ELF-1 (cell line): ENCODE measurements around the gene ADGRL1.
"Not testable (repeated sequence)": the region's sequence is repeated elsewhere in the genome, so short reads cannot be mapped to it uniquely, and the experiment has no call there.

Experiments
- DNase-seq: peaks from one replicate; pipeline ENCODE4 v3.0.0-alpha.2; 2016; ENCODE audit warnings: low read depth, low spot score

Gene ADGRL1

DNA sequence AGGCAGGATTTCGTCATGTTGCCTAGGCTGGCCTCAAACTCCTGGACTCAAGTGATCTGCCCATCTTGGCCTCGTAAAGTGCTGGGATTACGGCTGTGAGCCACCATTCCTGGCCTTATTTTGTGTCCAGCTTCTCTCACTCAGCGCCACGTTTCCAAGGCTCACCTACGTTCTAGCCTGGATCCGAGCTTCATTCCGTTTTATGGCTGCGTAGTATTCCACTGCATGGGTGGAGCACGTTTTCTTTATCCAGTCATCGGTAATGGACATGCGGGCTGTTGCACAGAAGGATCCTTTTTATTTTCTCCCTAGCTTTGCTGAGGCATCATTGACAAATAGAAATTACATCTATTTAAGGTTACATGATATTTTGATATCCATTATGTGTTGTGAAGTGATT lies 16.6 kb downstream of the ADGRL1 start:
- no peak for DNase-seq

DNA sequence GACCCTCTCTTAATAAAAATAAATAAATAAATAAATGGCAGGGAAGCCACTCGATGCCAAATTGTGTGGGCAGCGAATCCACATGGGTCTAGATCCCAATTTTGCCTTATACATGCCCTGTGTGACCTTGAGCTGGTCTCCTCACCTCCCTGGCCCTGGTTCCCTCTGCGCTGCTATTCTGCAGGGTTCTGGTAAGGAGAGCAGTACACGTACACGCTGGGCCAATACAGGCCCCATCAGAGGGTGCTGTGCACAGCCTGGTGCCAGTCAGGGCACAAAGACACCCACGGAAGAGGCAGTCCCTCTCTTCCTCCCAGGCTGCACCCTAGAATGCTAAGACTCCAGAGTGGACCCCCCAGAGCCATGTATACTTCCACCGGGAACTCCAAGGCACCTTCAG lies 17.9 kb downstream of the ADGRL1 start:
- DNase-seq = not testable (repeated sequence)

DNA sequence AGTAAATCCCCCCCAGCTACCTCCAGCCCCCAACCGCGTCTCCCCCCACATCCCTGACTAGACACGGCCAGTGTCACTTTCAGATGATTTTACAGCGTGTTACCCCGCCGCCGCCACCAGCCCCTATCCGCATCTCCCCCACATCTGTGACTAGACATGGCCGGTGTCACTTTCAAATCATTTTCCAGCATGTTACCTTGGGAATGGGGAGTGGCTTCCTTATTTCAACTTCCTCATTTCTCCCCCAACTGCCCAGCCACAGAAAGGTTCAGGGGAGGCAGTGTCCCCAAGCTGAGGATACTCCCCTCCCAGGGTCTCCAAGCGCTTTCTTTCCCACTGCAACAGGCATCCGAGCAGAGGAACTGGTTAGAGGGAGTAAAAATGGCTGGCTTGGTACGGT lies 18.4 kb downstream of the ADGRL1 start:
- no peak for DNase-seq

DNA sequence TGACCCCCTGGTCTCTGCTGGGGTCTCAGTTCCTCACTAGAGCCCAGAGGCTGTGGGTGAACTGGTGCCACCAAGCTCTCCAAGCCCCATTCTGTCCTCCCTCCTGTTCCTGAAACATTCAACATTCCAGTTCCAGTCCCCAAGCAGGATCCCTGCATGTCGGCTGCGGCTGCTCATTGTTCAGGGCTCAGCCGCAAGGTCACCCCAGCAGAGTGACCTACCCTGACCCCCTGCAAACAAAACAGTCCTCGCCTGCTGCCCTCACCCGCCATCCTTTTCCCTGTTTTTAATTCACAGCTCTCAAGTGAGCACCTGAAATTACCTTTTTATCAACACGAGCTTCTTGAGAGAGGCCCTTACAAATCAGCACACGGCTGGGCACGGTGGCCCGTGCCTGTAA lies 19.3 kb downstream of the ADGRL1 start:
- not testable (repeated sequence) for DNase-seq

DNA sequence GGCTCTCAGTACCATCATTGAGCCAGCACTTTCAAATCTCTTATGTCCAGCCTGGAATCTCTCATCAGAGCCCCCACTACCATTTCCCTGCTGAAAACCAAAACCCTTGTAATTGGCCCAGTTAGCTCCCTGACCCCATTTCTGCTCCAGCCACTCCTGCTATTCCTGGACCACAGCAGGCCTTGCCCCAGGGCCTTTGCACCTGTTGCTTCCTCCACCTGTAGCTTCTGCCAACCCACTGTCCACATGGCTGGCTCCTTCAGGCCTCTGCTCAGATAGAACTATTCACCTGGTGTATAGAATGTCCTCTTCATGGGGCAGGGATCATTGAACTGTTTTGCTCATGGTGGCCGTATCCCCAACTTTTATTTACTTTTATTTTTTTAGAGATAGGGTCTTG lies 20.3 kb downstream of the ADGRL1 start:
- not testable (repeated sequence) for DNase-seq

DNA sequence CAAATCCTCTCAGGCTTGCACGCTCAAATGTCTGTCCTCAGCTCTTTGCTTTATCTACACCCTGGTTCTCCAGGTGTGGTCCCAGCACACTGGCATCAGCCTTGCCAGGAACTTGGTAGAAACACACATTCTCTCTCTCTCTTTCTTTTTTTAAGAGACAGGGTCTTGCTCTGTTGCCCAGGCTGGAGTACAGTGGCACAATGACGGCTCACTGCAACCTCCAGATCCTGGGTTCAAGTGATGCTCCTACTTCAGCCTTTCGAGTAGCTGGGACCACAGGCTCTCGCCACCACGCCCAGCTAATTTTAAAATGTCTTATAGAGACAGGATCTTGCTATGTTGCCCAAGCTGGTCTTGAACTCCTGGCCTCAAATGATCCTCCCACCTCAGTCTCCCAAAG lies 20.8 kb downstream of the ADGRL1 start:
- DNase-seq = no peak

DNA sequence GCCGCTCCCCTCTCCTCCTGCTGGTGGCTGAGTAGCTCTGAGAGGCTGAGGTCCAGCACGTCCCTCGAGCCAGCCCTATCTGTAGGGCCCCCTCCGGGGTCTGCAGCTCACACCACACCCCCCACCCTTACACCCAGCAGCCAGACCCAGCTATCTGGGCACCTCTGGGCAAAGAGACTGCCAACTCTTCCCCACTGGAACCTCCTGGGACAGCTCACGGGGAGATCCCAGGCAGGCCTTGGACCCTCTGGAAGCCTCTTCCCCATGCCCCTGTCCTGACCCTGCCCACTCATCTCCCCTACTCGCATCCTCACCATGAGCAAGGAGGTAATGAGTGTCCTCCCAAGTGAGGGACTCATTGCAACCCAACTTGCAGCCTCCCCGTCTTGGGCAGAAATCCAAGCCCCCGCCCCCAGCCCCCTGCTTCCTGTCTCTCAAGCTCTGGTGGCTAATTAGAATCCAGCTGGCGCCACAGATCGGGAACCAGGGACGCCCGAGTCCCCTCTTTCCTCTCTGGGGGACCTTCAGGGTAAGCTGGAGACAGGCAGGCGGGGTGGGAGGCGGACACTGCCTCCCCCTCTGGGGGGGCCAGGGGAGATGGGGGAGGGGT lies 22.1 kb downstream of the ADGRL1 start:
- no peak for DNase-seq

DNA sequence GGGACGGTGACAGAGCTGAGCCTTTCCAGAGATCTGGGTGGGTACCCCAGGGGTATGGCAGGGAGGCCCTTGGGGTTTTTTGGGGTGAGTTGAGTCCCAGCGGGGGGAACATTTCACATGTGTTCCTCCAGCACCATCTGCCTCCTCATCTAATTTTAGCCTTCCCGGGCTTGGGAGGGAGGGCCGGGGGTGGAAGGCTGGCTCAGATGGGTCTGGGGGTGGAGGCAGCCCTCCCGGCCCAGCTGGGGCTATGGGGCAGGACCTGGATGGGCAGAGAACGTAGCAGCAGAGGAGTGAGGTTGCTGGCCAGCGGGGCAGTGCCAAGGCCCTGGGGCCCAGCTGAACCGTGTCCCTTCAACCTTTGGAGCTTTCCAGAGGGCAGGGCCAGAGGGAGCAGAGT lies 23.5 kb downstream of the ADGRL1 start:
- no peak for DNase-seq

DNA sequence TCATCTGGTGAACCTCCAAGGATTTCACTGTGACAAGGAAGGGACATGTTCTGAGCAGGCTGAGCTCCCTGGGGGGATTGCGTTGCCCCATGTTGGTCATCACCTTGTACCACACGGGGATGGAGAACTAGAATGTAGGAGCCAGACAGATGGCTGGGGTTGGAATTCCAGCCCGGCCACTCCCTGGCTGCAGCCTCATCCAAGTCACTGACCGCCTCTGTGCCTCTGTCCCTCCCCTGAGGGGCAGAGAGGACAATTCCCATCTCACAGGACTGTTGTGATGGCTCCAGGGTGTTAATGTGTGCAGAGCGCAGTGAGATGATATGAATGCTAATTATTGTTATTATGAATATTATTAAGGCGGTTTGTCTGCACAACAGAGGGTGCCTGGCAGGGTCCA lies 24.1 kb downstream of the ADGRL1 start:
- no peak for DNase-seq

DNA sequence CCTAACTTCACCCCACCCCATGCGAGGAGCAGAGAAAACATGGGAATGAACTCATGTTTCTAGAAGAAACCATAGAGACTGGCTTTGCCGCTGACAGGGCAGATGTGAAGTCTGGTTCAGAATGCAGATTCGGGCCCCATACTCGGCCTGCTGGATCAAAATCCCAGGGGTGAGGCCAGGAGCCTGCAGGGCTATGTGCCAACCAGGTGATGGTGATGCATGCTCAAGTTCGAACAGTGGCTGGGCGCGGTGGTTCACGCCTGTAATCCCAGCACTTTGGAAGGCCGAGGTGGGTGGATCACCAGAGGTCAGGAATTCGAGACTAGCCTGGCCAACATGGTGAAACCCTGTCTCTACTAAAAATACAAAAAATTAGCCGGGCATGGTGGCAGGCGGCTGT lies 24.8 kb downstream of the ADGRL1 start:
- DNase-seq = not testable (repeated sequence)

DNA sequence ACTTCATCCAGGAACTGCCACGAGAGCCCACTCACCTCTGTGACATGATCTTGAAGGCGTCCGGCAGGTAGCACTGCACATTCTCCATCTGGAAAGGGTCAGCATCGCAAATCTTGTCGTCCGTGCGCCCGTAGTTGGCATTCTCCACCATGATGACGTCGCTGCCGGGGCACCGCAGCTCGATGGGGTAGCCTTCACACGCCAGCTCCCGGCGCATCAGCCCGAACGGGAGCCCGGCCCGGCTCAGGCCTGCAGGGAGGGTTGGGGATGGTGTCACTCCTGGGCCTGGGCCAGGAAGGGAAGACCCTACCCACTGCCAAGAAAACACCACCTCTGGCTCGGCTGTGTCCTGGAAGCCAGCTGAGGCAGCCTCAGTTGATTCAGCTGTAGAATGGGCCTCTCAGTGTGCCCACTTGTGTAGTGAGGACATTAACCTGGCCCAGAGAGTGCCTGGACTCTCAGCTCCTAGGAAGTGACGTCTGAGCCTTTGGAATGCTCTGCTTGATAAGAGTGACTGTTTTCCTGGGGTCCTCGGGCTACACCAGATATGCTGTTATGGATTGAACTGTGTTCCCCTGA lies 28.4 kb downstream of the ADGRL1 start:
- no peak for DNase-seq

DNA sequence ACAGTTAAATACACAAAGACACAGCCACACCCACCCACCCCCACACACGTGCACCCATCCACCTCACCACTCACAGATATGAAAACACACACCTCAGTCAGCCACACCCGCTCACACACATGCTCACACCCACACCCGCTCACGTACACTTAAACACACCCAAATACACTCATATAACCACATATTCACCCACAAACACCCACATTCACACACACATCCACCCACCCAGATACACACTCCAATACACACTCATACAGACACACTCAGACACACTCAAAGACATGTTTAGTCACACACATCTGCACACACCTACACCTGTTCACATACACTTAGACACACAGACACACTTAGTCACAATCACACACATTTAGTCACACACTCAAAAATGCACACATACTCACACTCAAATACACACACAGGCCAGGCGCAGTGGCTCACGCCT lies 30.6 kb downstream of the ADGRL1 start:
- no peak for DNase-seq

DNA sequence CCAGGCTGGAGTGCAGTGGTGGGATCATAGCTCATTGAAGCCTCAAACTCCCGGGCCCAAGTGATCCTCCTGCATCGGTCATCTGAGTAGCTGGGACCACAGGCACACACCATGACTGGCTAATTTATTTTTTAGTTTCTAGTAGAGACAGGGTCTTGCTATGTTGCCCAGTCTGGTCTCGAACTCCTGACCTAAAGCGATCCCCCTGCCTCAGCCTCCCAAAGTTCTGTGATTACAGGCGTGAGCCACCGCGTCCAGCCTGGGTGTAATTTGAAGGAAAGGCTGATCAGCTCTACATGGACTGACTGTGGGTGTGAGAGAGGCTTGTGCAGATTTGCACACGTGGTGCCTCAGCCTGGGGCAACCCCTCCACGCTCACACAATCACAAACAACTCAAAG lies 31.1 kb downstream of the ADGRL1 start:
- DNase-seq = no peak

DNA sequence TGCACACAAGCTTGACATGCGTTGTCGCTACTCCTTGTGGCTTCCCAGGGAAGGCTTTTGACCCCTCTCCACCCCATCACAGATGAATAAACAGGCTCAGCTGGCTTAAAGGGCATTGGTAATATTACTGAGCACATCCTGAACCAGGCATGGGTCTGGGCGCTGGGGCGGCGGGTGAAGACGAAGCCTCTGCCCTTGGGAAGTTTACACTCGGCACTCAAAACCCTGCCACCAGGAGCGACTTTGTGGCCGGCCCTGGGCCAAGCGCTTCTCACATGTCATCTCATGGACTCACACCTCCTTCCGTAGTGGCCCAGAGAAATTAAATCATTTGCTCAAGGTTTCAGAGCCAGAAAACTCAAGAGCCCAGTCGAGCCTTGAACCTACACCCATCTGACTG lies 37.0 kb downstream of the ADGRL1 start:
- DNase-seq = no peak

DNA sequence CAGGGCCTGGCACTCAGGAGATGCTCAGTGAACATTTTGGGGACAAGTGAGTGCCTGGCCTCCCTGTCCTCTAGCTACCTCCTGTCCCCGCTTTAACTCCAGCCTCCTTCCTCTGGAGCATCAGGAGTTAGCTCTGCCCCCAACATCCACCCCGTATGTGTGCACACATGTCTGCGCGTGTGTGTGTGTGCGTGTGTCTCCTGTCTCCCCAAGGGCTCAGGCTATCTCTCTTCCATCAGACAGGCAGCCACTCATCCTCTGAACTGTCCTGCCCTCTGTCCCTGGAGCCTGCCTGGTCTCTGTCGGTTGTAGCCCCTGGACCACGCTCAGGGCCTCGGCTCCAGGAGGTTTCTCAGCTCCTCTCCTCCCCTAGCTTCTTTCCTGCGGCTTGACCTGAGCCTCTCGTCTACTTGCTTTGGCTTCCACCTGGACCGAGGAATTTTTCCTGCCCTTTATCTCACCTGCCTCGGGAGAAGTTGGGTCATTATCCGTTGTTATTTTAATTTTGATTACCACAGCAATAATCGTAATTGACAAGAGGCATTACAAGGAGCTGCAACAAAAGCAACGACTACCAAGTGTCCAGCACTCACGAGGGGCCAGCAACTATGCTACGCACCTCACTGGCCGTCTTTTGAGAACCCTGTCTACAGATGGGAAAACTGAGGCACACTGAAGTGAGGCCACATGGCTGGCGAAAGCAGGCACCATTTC lies 37.6 kb downstream of the ADGRL1 start:
- no peak for DNase-seq

DNA sequence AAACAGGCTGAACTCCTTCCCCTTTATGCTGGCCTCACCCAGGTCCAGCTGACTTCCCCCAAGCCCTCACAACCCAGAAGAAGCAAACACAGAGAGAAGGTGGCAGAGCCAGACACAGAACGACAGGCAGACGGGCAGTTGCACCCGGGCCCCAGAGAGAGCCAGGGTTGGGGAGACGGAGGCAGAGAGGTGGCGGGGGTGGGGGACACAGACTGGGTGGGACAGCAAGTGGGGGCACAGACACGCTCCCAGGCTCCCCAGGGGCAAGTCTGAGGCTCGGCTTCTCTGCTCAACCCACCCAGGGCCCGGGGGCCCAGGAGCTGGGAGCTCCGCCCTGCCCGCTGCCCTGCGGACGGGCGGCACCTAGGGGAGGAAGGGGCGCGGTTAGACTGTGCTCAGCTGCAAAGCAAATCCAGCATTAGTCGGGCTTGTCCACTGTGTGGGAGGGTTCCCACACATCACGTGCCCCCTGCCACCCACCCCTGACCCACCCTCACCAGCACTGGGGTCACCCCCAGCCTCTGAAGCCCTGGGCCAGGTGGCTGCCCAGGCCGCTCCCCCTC lies 38.3 kb downstream of the ADGRL1 start:
- no peak for DNase-seq

DNA sequence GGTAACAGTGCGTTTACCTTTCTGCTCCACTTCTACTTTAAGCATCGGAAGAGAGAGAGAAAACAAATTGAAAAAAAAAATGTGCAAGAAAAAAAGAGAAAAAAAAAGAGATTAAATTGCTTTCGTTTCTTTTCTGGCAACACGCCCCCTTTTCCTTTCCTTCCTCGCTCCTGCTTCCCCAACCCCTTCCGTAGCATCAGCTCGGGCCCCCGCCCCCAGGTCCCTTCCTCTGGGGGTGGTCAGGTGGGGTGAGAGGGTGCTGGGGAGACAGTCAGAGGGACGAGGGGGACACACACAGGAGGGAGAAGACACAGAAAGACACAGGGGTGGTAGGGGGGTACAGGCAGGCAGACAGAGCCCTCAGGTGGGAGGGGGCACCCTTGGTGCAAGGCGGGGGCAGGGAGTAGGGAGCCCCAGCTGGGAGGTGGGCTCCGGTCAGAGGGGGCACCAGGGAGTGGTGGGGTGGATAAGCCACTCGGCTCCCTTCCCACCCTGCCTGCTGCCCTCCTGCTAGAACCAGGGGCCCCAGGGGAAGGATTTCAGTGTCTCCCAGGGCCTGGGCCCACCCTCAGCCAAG lies 38.9 kb downstream of the ADGRL1 start:
- DNase-seq = no peak

DNA sequence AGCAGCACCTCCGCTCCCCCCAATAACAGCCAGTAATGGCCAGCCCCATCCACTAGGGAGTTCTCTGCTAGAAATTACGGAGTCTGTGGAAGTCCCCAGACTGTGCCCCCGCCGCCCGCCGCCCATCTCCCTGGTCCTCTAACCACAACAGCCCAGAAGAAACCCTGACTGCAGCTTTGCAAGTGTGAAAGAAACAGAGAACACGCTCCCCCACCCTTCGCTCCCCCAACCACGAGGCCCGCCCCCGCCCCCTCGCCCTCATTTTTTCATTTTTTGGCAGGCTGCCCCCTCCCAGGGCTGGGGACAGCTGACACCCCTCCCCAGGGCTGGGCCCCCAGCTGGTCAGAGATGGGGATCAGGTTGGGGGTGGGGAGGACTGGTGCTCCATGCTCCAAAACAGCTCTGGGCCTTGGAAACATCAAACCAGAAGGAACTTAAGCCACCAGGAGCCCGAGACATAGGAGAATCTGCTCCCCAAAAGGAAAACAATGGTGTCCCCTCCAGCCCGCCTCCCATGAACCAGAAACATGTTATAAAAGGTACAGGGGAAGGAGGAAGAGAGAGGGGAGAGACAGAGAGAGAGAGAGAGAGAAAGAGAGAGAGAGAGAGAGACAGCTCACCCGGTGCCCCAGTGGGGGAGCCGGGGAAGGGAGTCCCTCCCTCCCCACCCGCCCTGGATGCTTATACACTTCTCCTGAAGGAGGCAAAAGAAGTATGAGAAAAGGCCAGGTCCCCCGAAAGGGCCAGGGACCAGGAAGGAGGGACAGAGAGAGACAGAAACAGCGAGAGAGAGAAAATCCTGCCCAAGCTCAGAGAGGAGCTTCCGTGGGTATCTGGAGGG lies 39.8 kb downstream of the ADGRL1 start:
- no peak for DNase-seq

DNA sequence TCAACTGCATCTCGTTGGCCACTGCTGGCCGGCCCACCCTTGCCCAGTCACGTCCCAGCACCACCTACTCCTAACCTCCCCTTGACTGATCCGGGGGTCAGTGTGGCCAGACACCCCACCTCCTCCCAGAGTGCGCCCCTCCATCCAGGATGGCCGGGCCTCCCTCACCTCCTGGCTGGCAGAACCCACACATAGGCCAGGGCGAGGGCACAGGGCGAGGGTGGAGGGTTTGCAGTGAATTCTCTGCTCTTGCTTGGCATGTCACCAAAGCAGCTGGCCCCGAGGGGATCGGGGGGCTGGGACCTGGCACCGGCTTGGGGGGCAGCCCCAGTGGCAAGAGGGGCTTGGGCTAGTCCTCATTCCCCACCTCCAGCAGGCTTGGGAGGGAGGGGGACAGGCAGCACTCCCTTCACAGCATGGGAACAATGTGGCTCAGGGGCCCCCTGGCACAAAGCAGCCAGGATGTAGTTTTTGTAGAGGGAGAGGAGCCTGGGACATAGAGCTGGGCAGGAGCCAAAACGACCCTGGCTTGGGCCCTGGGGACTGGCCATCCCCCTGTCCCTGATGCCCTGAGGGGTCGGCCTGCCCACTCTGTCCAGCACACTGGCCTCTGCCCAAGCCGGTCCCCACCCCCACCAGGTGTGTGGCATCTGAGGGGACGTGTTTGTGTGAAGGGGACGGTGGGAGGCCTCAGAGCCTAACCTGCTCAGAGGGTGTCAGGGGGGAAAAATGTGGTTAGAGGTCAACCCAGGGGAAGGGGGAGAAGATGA lies 41.1 kb downstream of the ADGRL1 start:
- DNase-seq = no peak

DNA sequence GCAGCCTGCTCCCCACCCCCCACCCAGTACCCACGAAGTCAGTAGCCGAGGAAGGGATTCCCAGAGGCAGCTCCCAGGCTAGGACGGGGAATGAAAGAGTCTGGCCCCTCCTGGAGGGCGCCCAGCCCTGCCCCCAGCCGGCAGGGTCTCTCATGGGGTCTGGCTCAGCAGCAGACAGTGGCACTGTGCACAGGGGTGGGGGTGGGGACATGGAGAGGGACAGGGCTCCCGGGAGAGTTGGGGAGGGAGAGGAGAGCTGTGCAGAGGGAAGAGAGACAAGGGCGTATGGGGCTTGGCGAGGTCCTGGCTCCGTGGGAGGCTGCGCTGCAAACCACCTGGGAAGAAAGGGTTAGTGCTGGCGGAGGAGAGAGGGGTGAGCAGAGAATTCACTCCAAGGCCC lies 41.9 kb downstream of the ADGRL1 start:
- DNase-seq = no peak

DNA sequence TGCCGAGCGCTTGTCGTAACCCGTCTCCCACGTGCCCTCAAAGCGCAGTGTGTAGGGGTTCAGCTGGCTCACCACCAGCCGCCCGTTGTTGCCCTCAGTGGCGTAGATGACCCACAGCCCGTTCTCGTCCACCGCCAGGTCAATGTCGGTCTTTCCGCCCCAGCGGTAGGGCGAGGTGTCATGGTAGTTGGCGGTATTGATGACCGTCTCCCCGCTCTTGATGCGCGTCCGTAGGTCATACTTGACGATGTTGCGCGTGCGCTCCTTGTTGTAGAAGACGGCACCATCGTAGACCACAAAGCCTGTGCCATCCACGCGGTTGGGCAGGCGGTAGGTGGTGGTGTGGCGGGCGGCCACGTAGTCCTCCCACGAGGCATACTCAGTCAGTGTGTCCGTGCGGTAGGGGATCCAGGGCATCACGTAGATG lies 43.1 kb downstream of the ADGRL1 start:
- no peak for DNase-seq
